ENCODE measurements around the gene CHODL.

CHODL gene

GRCh38 chr21:18285379-18285778 is 40.7 kb downstream of the CHODL start:
- DNase-seq (ENCODE audit: low read depth in 1 of 2, low spot score in 1 of 2) = no peak

DNA sequence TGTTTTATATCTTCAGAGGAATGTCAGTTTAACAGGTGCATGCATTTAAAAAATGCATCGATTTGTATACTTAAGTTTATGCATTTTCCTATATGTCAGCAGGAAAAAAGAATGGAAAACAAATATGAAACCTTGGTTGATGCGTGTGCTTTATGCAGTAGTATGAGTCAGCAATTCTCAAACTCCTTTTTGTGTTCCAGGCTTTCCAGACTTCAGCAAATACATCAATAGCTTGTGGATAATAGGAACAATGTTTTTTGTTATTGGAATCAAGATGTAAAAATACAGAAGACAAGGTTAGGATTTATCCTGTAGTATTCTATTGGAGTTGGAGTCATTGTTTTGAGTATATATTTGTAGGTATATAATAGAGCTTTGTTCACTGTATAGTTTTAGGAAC is 45.2 kb downstream of the CHODL start:
- DNase-seq (ENCODE audit: low read depth in 1 of 2, low spot score in 1 of 2) = no peak

DNA sequence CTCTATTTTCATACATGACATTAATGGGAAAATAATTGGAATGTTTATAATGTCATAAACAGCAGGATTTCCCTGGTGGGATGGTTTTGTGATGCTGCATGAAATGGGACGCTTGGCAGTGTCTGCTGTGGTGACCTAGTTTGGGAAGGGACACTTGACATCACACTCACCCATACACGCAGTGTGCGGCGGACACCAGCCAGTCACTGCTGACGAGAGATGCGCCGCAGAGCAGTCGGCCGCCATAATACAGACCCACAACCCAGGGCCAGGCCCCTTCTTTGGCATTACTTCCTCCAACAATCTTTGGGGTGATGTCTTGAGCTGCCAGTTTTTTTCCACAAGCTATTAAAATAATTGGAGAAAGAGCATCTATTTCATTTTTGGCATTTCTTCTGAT is 49.5 kb downstream of the CHODL start:
- DNase-seq (ENCODE audit: low read depth in 1 of 2, low spot score in 1 of 2) = no peak

DNA sequence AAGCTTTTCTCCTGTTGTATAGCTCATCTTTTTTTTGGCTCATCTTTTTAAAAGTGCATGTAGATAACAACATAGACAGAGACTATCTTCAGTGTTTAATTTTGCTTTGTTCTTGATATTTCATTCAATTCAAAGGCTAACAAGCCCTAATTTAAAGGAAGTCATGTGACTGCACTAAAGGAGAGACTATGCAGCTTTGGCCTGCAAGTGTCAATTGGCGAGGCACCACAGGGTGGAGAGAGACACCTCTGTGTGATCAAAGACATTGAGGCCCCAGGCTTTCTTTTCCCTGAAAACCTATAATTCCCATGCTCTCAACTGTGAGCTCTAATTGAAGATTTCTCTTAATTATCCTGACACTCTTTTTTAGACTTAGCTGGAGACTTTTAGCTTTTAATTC is 53.6 kb downstream of the CHODL start:
- no peak for DNase-seq (ENCODE audit: low read depth in 1 of 2, low spot score in 1 of 2)

All from activated T-helper 1 cell treated with anti-CD3 and anti-CD28 coated beads, Interleukin-2, amount 50 U/mL, for 16 hours (primary cell).